ENCODE measurements around the gene NPLOC4. TPM values are rescaled to one million over a fixed set of nuclear protein-coding genes. Genes with fewer than 3 reads are reported as not detected.
A peak's percentile ranks its signal among the peaks of the same experiment; 100 is the strongest.

Gene NPLOC4
- total and polyA plus RNA-seq, 2 of the 13 experiments (the other 11 are each of a cell fraction or from before 2014, with no cell fraction given): 57.0 to 97.0 TPM

GRCh38 chr17:81635431-81635830 lies 1.5 kb downstream of the NPLOC4 start (continued):
- TF ChIP-seq EEA1 (CRISPR knock-in tag; IDR thresholded peaks at IDR 0.05; ENCODE audit: borderline replicate concordance): no peak
- no peak for TF ChIP-seq ZSCAN31 (CRISPR knock-in tag; IDR thresholded peaks at IDR 0.05; ENCODE audit: low read depth)
- TF ChIP-seq ZNF580 (CRISPR knock-in tag; IDR thresholded peaks at IDR 0.05; ENCODE audit: borderline replicate concordance, low read depth): no peak
- no peak for TF ChIP-seq ZC3H4 (CRISPR knock-in tag; IDR thresholded peaks at IDR 0.05; ENCODE audit: borderline replicate concordance)
- no peak for TF ChIP-seq ZNF83 (CRISPR knock-in tag; IDR thresholded peaks at IDR 0.05; ENCODE audit: borderline replicate concordance)
- TF ChIP-seq ZNF121 (CRISPR knock-in tag; IDR thresholded peaks at IDR 0.05): peak; percentile 31; the same call in 1 of the 2 replicates
- TF ChIP-seq RARG (CRISPR knock-in tag; IDR thresholded peaks at IDR 0.05; ENCODE audit: low read depth): no peak
- TF ChIP-seq RARA (CRISPR knock-in tag; IDR thresholded peaks at IDR 0.05): peak; percentile 43; the same call in 1 of the 2 replicates
- no peak for TF ChIP-seq ZNF281 (CRISPR knock-in tag; IDR thresholded peaks at IDR 0.05; ENCODE audit: borderline replicate concordance)
- TF ChIP-seq ZNF691 (CRISPR knock-in tag; IDR thresholded peaks at IDR 0.05; ENCODE audit: borderline replicate concordance, low read depth): no peak
- TF ChIP-seq KDM4B (CRISPR knock-in tag; IDR thresholded peaks at IDR 0.05): no peak
- TF ChIP-seq REST (IDR thresholded peaks at IDR 0.05; ENCODE audit: borderline replicate concordance in 1 of 2, low read depth in 1 of 2, low read length in 2 of 2): no peak
- no peak for TF ChIP-seq MZF1 (CRISPR knock-in tag; IDR thresholded peaks at IDR 0.05; ENCODE audit: borderline replicate concordance)
- no peak for TF ChIP-seq ZNF720 (CRISPR knock-in tag; IDR thresholded peaks at IDR 0.05)
- TF ChIP-seq HMG20B (CRISPR knock-in tag; conservative IDR thresholded peaks at IDR 0.05): no peak
- TF ChIP-seq REXO4 (CRISPR knock-in tag; IDR thresholded peaks at IDR 0.05; ENCODE audit: borderline replicate concordance): no peak
- TF ChIP-seq ZNF552 (CRISPR knock-in tag; IDR thresholded peaks at IDR 0.05; ENCODE audit: borderline replicate concordance): no peak
- TF ChIP-seq ZNF615 (CRISPR knock-in tag; IDR thresholded peaks at IDR 0.05; ENCODE audit: borderline replicate concordance): no peak
- no peak; the same call in 1 of the 2 replicates for TF ChIP-seq HIC2 (CRISPR knock-in tag; IDR thresholded peaks at IDR 0.05; ENCODE audit: low read depth)
- no peak for TF ChIP-seq ELF3 (CRISPR knock-in tag; IDR thresholded peaks at IDR 0.05)
- no peak for TF ChIP-seq HOXA7 (CRISPR knock-in tag; IDR thresholded peaks at IDR 0.05)
- TF ChIP-seq ZNF343 (CRISPR knock-in tag; IDR thresholded peaks at IDR 0.05): no peak

Data from HepG2 (cell line).